GM19099 (cell line): ENCODE measurements around the gene CPNE4.

Source experiments
- POLR2A ChIP-seq: IDR thresholded peaks from 3 replicates; pipeline ENCODE4 v1.6.1; 2011; ENCODE audit warnings: low read depth; ENCODE audit not compliant: insufficient read length; ENCODE audit errors: extremely low read depth

CPNE4 gene

DNA sequence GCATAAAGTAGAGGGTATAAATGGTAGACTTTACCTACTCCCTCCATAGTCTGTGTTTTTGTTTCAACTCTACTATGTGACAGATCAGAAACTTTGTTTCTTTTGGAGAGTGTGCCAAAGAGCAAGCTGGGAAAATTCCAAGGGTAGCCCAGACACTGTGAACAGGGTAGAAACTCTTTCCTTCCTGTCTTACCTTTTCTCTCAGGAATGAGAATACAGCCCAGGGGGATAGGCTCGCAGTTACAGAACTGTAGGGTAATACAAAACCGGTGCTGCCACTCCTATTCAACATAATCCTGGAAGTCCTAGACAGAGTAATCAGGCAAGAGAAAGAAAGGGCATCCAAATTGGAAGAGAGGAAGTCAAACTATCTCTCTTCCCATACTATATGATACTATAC, 256.3 kb downstream of the CPNE4 start:
- no peak for TF ChIP-seq POLR2A

DNA sequence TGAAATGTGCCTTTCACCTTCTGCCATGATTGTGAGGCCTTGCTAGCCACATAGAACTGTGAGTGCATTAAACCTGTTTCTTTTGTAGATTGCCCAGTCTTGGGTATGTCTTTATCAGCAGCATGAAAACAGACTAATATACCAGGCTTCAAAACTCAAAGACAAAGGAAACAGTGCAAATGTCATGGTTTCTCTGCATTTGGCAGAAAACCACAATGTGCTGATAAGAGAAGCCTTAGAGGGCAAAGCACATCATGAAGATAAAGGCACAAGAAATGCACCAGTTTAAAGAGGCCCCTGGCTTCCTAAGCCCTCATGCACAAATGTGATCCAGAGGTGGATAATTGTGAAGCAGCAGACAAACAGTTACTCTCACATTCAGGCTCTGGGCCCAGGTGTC, 259.2 kb downstream of the CPNE4 start:
- TF ChIP-seq POLR2A = no peak

GRCh38 chr3:131772269-131773026, 262.4 kb downstream of the CPNE4 start:
- no peak for TF ChIP-seq POLR2A

- no peak for TF ChIP-seq POLR2A
These were observed 271.7 kb downstream of the CPNE4 start for GRCh38 chr3:131762981-131763564.

DNA sequence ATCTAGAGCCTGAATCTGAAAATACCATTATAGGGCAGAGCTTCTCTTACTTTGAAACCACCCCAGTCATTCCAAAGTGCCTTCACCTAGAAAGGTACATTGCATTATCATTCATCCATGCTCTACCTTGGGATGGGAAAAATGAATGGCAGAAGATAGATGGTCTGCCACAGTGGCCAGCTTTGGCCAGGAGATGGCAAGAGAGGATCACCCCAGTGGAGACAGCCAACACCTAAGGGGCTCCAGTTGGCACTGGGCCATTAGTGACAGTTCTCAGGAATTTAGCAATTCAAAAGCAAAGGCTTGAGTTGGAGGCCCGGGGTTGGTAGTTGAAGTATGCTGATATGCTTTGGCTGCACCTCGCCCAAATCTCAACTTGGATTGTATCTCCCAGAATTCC, 278.4 kb downstream of the CPNE4 start:
- TF ChIP-seq POLR2A = no peak

DNA sequence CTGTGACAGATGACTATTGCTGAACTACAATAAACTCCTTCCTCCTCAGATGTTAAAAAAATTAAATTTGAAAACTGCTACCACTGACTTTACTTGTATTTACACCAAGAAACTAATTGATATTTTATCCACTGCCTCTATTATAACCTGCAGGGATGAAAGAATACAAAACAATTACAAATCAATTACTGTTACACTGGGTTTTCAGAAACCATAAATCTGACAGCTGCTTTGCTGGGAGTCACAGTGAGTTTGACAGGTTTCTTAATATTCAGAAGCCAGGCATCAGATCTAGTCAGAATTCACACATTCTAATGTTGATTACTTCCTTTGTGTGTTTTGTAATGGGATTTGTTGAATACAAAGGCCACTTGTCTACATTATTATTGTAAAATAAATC, 279.4 kb downstream of the CPNE4 start:
- TF ChIP-seq POLR2A = no peak

- no peak for TF ChIP-seq POLR2A
These were observed 284.6 kb downstream of the CPNE4 start for GRCh38 chr3:131750256-131750655.

DNA sequence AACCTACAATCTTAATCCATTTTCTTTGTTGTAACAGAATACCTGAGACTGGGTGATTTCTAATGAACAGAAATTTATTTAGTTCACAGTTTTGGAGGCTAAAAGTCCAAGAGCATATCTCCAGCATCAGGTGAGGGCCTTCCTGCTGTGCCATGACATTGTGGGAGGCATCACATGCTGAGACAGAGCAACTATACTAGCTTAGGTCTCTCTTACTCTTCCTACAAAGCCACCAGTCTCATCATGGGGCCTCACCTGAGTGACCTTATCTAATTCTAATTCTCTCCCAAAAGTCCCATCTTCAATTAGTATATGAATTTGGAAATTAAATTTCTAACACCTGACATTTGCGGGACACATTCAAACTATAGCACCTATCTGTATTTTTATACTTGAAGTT, 285.0 kb downstream of the CPNE4 start:
- no peak for TF ChIP-seq POLR2A

GRCh38 chr3:131747466-131747865, 287.3 kb downstream of the CPNE4 start:
- no peak for TF ChIP-seq POLR2A

DNA sequence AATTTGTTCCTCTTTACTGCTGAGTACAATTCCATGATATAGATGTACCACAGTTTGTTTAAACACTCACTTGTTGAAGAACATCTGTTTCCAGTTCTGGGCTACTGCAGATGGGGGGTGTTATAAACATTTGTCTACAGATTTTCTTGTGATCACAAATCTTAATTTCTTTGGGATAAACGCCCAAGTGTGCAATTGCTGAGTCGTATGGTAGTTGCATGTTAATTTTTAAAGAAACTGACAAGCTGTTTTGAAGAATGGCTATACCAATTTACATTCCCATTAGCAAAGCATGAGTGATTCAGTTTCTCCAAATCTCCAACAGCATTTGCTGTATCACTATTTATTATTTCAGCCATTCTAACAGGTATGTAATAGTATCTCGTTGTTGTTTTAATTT, 290.0 kb downstream of the CPNE4 start:
- TF ChIP-seq POLR2A = no peak

- TF ChIP-seq POLR2A = no peak
These were observed 291.7 kb downstream of the CPNE4 start for GRCh38 chr3:131743126-131743525.

DNA sequence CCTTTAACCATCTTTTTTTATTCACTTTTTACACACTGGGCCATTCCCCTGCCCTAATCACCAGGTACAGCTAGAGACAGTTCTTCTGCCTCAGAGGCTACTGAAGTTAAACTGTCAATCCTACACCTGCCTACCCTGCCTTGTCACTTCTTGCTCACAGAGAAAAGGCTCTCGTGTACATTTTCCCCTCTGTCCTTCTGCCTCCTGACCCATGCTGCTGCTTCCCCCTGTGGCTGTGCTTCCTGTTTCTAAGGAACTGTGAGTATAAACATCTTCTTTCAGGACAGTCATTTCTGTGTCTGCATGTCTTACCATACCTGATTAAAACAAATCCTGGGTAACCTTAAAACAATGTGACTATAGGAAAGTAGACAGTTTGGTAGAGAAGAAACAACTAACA, 295.6 kb downstream of the CPNE4 start:
- TF ChIP-seq POLR2A = no peak

DNA sequence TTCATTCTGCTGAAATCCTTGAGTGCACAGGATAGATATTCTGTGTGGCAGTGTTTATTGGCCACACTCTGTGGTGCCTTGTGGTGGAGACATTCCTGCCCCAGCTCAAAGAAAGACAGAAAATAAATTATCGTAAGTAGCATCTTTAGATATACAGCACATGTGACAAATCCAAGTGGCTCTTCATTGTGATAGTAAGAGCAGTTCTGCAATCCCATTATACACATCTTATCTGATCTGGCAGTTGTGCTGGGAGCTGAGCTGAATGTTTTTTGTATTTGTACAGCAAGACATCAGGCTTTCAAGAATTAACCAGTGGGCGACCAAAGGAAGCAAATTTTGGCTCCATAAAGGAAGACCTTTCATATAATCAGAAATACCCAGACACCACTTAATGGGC, 296.7 kb downstream of the CPNE4 start:
- TF ChIP-seq POLR2A = no peak

DNA sequence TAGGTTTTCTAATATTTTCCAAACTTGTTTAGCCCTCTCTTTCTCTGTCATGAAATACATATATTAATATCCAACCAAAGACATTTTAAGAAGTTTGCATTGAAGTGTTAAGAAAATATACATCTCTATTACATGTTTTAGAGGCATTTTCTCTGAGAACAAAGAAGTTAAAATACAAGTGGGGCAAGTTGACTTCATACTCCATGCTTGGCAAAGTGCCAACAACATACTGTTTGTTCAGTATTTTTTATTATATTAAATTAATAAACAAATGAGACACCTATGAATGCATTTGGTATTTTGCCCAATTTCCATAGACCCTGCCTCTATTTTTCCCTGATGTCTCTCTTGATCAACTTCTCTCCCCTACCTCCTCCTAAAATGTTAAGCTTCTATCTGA, 299.3 kb downstream of the CPNE4 start:
- no peak for TF ChIP-seq POLR2A

DNA sequence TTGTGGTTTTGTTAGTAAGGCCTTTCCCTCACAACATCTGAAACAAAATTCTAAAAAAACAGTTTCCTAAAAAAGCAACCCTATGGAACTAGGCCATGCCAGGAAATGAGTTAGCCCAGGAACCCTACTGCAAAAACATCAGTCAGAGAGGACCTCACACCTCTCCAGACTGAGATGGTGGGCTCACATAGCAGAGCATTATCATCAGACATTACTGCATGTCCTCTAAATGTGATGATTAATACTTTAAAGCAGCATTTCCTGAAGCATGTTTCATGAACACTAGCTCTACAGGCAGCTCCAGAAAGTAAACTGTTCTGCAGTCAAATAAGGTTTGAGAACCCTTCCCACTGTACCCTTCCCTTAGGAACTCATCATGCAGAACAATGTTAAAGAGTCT, 299.7 kb downstream of the CPNE4 start:
- TF ChIP-seq POLR2A = no peak

- no peak for TF ChIP-seq POLR2A
These were observed 301.6 kb downstream of the CPNE4 start for GRCh38 chr3:131733086-131733841.
